GM21515 (cell line): ENCODE results near the gene TJP1.
"Not testable (repeated sequence)": the region's sequence is repeated elsewhere in the genome, so short reads cannot be mapped to it uniquely, and the experiment has no call there.

Experiments used
- ATAC-seq: cut with Tn5 transposase; IDR thresholded peaks from one replicate; pipeline ENCODE4 v1.9.1; 2021; ENCODE audit not compliant: unreplicated experiment

TJP1 gene

DNA sequence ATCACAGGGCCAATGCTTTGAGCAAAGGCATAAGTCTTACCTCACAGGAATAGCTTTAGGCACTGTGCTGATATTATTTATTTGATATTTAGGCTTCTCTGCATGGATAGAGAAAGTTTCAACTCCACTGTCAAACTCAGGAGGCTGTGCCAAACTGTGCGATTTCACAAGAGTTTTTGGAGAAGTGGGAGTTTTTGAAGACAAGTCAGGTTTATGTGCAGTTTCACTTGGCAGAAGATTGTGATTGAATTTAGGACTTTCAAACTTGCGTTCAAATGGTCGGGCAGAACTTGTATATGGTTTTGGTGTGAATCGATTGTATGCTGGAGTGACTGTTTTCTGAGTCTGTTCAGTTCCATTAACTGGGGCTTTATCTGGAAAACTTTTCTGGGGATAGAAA lies 113.7 kb downstream of the TJP1 start:
- no peak for ATAC-seq

DNA sequence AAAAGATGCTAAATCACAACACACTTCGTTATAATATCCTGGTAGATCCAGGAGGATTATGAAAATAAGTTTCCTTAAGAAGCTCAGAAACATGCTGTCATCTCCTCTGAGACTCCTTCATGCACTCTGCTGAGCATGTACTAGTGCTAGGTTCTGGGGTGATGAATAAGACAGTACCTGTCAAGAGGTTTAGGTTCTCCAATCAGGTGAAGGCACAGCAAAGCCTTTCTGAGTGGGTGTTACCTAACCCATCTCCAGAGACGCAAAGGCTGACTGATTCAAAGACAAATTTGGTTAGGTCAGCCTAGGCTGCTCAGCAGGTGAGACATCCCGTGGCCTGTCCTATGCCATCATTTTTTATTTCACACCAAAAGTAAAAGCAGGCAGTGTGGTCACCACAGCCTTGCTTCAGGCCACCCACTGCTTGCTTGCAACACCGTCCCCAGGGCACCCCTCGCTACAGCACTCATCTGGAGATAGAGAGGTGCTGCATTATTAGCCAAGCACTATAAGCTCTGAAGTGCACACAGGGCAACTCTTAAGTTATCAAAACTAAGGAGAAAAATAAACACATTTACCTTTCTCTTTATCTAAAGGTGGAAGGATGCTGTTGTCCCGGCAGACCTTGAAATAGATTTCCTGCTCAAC lies 117.2 kb downstream of the TJP1 start:
- ATAC-seq, result no peak

DNA sequence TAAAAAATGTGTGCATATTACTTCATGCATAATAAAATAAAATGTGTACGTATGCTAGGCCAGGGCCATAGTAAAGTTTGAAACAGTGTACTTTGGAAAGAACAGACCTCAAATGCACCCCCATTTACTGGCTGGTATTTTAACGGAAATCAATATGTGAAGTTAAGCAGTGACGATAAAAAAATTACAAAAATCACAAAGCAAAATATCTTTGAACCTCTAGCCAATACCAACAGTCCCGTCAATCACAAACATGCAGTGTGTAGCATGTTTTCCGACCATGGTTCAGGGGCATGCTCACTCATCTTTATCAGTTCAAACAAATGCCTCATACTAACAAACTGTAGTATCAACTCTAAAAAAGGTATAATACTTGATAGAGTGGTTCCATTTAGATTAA lies 121.1 kb downstream of the TJP1 start:
- ATAC-seq, result no peak

DNA sequence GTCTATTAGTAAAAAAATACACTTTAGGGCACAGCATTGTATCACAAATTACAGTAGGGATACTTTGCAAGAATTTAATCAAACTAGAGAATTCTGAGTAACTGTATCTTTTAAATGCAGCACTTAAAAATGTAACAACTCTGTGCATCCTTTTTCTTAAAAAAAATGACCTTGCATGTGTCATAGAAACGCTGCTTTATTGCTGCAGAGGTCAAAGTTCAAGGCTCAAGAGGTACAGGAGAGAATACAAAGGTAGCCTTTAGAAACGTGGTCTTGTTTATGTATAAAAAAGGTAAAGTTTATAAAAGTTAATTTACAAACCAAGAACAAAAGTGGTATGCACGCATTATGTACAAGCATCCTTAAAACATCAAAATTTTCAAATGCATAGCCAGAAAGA lies 122.0 kb downstream of the TJP1 start:
- ATAC-seq, result no peak

DNA sequence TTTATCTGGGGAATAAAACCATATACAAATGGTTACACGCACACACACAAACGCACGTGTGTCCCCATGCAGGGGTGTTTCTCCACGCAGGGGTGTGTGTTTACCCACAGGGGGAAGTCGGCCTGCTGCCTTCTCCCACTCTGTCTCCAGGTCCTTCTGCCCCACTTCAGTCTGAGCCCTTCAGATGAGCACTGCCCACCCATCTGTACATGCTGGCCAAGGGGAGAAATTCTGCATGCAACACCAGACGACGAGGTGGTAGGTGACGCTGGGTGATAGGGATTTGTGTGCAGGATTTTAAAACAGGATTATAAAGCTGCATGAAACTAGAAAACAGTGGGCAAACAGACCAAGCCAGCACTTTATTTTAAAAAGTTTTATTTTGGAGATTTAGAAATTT lies 122.5 kb downstream of the TJP1 start:
- no peak for ATAC-seq

DNA sequence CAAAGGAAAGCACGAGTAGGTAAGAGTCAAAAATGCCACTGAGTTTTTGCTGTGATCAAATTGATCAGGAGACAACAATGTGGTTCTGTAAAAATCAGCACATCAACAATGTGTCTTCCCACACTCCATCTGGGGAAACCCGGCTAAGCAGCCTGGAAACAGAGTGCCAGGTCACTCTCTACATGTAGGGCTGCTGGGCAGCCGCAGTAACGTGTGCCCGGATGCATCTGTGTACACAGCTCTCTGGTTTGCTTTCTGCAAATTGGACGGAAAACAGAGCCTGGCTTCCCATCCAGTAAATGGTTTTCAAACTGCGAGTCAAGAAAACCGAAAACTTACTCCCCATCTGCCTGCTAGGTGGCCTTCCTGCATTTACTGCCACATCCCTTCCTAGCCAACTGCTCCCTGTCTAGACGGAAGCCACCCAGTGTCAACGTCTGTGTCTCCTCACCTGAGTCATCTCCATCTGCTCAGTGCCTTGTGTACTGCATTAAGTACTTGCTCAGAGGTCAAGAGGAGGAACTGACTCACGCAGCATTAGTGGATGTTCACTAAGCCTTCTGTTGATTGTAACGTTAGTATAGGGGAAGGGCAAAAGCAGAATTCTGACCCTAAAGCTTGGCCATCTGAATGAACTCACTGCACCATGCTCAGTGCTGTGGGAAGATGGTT lies 124.1 kb downstream of the TJP1 start:
- ATAC-seq, result no peak

DNA sequence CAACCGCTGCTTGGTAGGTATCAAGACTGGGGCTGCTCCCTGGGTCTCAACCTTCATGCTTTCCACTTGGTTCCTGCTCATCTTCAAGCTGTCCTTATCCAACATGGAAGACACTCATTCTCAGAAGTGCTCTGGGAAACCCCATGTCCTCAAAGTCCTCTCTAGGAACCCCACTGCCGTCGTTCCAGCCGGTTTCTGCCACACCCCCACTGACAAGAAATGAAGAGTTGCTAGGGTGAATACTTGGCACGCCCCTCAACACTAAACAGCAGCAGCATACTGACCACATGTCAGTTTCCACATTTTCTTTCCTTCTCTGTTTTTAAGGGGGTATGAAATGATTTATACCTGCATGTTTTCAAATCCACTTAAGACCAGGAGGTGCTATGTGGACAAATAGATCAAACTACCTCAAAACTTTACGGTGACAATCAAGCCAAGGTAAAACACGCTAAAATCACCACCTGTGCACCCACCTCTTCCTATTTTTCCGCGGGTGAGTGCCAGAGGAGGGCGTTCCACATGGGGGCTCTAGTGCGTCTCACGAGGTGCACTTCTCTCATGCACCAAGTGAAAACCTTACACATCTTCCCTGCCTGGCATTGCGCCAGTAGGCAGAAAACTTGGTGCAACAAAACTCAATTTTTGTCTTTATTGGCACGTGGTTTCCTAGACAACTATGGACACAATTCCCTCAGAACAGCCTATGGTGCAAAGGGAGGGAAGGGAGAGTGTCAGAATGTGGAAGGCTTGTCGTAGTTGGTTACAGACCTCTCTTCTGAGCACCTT lies 125.1 kb downstream of the TJP1 start:
- ATAC-seq, result no peak

DNA sequence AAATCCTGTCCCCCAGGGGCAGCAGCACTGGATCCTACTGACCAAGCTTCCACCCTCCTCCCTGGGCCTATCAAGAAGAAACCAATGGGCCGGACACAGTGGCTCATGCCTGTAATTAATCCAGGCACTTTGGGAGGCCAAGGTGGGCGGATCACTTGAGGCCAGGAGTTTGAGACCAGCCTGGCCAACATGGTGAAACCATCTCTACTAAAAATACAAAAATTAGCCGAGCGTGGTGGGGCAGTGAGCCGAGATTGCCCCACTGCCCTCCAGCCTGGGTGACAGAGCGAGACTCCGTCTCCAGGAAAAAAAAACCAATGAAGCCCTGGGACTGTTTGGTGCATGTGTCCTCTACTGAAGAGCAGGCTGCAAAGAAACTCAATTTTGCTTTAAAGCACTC lies 125.8 kb downstream of the TJP1 start:
- ATAC-seq, result not testable (repeated sequence)

DNA sequence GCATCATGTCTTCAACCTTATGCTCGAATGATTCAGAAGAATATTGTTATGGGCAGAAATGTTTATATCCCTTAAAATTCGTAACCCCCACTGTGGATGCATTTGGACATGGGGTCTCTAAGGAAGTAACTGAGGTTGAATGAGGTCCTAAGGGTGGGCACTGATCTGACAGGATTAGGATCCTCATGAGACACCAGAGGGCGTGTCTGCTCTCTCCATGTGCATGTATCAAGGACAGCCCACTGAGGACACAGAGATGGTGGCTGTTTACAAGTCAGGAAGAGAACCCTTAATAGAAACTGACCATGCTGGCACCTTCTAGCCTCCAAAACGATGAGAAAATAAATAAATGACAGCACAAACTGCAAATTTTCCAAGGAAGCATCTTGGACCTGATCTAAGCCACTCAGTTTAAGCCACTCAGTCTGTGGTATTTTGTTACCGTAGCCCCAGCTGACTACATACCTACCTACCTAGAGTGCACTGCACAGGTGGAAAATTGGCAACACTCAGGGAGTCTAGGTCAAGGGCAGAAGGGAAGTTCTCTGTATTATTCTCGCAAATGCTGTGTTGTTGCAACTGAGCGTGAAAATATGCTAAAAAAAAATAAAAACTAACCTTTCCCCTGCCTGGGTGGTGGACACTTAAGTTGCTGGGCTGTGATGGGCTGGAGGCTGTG lies 126.6 kb downstream of the TJP1 start:
- no peak for ATAC-seq

DNA sequence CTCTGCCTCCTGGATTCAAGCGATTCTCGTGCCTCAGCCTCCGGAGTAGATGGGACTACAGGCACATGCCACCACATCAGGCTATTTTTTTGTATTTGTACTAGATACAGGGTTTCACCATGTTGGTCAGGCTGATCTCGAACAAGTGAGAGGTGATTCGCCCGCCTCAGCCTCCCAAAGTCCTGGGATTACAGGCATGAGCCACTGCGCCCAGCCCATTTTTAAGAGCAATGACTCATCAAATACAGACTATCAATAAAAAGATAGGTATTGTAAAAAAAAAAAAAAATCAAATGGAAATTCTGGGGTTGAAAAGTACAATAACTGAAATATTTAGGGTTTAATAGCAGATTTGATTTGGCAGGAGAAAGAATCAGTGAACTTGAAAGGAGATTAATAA lies 129.0 kb downstream of the TJP1 start:
- ATAC-seq, result no peak

DNA sequence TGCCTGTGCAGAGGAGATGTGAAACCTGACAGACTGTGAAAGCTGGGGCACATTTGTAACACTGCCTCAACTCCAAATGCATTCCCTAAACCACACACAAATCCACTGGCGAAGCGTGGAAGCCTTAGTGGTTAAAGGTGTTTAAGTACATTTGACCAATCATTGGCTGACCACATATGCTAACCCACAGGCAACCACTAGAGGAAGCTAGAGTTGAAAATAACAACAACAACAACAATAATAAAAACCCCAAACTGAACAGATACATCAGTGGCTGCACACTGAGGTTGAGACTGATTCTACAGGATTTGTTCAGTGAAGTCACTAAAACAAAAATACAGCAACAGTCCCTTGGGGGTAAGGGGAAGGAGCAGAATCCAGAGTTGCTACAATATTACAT lies 129.7 kb downstream of the TJP1 start:
- ATAC-seq, result no peak

DNA sequence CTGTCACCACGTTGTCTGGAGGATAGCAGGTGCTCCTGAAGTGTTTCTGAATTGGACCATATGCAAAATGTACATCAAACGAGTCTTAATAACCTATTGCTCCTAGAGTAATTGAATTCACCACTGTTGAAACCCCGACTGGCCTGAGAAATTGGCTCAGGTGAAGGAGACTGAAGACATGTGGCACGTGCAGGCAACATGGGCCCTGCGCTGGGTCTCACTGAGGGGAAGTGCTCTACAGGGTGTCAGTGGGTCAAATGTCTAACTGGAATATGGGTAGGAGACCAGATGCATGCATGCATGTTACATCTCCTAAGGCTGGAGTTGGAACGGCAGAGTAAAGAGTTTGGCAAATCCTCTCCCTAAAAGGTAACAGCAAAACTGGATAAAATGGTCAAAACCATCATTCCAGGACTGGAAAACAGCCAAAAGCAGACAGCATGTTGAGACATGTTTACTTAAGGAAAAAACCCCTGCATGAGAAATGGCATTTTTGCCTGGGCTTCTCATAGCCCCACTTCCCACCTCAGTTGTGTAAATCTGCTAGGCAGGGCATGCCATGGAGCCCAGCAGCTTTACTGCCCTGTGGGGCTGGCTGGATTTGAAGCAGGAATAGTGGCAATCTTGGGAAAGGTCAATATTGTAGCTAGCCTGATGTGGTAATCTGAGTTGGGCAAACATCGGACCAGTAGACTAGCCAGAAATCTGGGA lies 131.3 kb downstream of the TJP1 start:
- ATAC-seq, result no peak

DNA sequence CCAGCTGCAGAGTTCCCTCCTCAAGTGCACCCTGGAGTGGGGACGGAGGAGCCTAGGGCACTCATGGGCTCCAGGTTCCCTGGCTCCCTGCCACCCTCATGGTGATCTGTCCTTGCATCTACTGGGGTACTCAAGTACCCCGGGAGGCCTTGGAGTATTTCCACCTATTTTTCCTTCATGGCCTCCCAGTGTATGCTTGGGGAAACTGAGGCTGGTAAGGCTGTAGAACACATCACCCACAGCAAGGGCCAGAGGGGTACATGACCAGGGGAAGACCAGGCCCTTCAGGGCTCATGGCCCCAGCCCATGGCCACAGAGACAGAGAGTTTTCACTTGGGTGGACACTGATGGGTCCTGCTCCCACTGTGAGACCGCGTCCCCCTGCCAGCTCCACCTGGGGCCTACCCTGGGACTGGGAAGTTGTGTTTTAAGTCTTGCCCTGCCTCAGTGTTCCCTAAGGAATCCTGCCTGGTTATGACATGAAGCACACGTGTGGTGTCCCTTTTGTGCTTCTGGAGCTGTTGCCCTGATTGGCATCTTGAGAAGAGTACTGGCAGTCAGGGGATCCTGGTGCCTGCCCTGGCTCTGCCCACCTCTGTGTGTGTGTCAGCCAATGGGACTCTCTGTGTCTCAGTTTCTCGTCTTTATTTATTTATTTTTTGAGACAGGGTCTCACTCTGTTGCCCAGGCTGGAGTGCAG lies 132.8 kb downstream of the TJP1 start:
- ATAC-seq, result no peak

DNA sequence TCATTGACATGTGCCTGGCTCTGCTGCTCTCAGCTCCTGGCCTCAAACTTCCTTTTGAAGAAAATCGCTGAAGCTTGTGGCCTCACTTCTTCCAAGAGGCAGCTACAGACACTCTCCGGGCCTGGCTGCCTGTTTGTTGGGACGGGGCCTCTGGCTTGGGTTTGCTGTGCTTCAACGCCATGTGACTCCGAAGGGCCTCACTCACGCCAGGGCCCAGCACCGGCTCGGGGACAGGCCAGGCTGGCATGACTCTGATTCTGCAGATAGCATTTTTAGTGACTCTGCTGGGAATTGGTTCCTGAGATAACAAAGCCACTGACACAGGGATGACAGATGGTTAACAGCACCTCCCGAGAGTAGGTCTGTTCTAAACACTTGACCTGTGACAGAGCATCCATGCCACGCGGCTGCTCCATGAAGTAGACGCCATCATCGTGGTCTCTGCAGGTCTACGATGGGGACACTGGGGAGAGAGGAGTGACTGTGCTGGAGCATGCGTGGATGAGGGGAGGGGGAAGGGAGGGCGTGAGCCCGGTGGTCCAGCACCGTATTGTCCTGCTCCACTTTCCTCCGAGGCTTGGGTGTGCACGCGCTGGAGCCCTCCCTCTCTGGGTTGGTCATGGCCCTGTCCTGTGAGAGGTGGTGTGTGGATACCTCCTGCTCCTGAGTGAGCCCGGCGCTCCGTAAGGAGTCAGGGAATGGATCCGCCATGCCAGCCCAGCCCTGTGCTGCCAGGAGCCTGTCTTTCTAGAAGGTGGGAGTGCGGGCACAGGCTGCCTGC lies 133.6 kb downstream of the TJP1 start:
- no peak for ATAC-seq

DNA sequence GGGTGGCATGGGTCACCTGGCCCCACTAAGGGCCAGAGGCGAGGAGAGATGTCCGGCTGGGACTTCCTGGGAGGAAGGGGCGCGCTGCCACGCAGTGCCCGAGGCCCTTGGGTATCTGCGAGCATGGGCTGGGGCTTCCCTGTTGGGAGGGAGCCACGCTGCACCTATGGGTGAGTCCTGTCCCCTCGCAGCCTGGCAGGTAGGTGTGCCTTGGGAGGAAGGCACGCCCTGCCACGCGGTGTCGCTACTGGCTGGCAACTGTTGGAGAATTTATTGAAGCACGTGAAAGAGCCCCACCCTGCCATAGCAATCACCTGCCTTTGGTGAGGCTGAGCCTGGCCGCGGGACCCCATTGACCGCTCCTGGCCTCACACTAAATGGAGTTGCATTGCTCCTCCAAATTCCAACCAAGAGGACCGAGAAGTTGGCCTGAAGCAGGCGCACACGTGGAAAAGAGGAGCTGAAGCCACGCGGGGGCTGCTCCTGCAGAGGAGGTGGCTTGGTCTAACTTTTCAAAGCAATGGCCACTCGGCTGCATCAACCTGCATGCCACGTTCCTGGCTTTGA lies 134.2 kb downstream of the TJP1 start:
- ATAC-seq, result no peak

DNA sequence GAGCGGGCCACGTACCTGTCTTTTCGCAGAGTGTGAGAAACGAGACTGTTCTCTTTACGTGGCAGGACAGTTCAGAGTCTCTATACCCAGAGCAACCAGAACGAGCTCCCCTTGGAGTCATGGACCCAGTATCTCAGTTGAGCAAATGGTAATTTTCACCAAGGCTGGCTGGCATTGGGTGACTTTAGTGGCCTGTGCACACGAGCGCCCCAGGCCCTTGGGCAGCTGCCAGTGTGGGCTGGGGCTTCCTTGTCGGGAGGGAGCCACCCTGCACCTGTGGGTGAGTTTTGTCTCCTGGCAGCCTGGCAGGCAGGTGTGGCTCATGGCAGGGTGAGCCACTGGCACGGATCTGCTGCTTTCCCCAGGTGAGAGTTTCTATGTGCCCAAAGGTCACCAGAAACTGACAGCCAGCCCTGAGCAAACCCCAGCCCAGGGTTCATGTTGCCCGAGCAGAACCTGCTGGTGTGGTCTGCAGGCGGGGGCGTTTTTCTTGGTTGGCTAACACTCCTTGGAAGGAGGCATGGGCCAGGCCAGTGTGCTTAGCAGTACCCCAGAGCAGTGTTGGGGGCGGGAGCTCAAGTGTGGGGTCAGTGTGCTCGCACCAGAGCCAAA lies 135.0 kb downstream of the TJP1 start:
- no peak for ATAC-seq

DNA sequence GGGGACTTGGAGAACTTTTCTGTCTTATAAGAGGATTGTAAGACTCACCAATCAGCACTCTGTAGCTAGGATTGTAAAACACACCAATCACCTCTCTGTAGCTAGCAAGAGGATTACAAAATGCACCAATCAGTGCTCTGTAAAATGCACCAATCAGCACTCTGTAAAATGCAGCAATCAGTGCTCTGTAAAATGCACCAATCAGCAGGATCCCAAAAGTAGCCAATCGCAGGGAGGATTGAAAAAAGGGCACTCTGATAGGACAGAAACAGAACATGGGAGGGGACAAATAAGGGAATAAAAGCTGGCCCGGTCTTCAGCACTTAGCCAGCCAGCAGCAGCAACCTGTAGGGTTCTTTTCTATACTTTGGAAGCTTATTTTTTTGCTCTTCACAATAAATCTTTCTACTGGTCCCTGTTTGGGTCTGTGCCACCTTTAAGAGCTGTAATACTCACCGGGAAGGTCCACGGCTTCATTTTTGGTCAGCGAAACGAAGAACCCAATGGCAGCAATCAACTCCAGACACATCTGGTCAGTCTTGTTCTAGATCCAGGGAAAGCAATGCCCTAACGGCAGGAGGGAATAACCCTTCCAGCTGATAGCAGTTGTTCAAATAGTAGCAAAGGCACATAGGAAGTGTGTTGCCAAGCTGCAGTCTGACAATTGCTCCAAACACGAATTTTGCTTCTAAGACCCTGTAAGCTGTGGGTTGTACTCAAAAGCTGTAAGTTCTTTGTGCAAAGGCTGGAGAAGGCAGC lies 135.6 kb downstream of the TJP1 start:
- no peak for ATAC-seq

DNA sequence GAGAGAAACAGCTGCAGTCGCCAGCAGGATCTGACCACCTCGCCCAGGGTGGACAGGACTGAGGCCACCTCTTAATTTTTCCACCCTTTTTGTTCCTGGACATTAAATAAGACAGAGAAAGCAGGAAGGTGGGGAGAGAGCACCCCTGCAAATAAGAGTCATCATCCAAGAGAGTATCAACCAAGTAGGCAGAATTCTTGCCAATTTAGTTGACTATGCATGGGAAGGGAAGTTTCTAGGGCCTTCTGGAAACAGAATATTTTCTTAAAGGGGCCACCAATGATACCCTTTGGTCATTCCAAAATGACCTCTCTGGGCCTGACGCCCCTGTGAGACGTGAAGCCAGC lies 136.2 kb downstream of the TJP1 start:
- no peak for ATAC-seq
